Tibial artery (tissue), 4 donors: Measurements from ENCODE around the gene PAN2.
"Not testable (repeated sequence)": the region's sequence is repeated elsewhere in the genome, so short reads cannot be mapped to it uniquely, and the experiment has no call there.

ENCODE experiments used
- DNase-seq, 2 donors: peaks; one replicate each; pipeline ENCODE4 v3.0.0-alpha.2; 2019
- H3K27ac ChIP-seq, 2 donors: fragments of 200-600 bp; sonication (generic) in 1 of 2; 1 replicate in 1 of 2; 2 replicates in 1 of 2; pipeline ENCODE4 v1.5.1; 2018 to 2019; ENCODE audit warnings: mild to moderate bottlenecking in 1 of 2
- H3K27me3 ChIP-seq, 2 donors: fragments of 200-600 bp; sonication (generic) in 1 of 2; one replicate each; pipeline versions ENCODE4 v1.5.1 to v1.6.0; 2016 to 2019
- H3K36me3 ChIP-seq, 3 donors: fragments of 200-600 bp; sonication (generic) in 2 of 3; one replicate each; pipeline ENCODE4 v1.5.1; 2016 to 2019; ENCODE audit warnings: mild to moderate bottlenecking in 2 of 3
- H3K4me1 ChIP-seq, 4 donors: fragments of 200-600 bp; sonication (generic) in 2 of 4; 1 replicate in 3 of 4; 2 replicates in 1 of 4; pipeline ENCODE4 v1.5.1; 2016 to 2019
- H3K4me3 ChIP-seq, 2 donors: fragments of 200-600 bp; sonication (generic) in 1 of 2; 1 replicate in 1 of 2; 2 replicates in 1 of 2; pipeline ENCODE4 v1.5.1; 2018 to 2019; ENCODE audit warnings: mild to moderate bottlenecking in 2 of 2
- H3K9me3 ChIP-seq, 3 donors: fragments of 200-600 bp; sonication (generic) in 1 of 3; one replicate each; pipeline ENCODE4 v1.5.1; 2016 to 2019
- intact Hi-C: fragments of 100-400 bp; cut with DNase I; formaldehyde crosslinking; loops from one replicate; pipeline ENCODE4 v1.15.0; 2023; ENCODE audit warnings: low total_unique reads
- TF ChIP-seq, protein P1 (sequence below), 2 experiments: fragments of 200-600 bp in 1 of 2; fragments of 450-650 bp in 1 of 2; IDR thresholded peaks; one replicate each; pipeline ENCODE4 v1.5.1; 2017 to 2019; ENCODE audit warnings: antibody characterized with exemption in 2 of 2, mild to moderate bottlenecking in 1 of 2, moderate library complexity in 1 of 2

PAN2 gene

GRCh38 chr12:56274299-56274698 lies 59.5 kb downstream of the PAN2 start:
- Histone ChIP-seq H3K9me3 (no peaks in the 10 kb centered on the region), H3K27me3 (no peaks in the 10 kb centered on the region), H3K4me1 (peaks cover 0 to 18% (median 6%) of the 10 kb centered on the region in 4 donors), H3K36me3 (peaks cover 65 to 99% (median 68%) of the 10 kb centered on the region in 3 donors), H3K4me3 (no peak overlapping the region), H3K27ac (no peak overlapping the region)
- intact Hi-C loops, result no loop called here
- TF ChIP-seq, protein P1, sequence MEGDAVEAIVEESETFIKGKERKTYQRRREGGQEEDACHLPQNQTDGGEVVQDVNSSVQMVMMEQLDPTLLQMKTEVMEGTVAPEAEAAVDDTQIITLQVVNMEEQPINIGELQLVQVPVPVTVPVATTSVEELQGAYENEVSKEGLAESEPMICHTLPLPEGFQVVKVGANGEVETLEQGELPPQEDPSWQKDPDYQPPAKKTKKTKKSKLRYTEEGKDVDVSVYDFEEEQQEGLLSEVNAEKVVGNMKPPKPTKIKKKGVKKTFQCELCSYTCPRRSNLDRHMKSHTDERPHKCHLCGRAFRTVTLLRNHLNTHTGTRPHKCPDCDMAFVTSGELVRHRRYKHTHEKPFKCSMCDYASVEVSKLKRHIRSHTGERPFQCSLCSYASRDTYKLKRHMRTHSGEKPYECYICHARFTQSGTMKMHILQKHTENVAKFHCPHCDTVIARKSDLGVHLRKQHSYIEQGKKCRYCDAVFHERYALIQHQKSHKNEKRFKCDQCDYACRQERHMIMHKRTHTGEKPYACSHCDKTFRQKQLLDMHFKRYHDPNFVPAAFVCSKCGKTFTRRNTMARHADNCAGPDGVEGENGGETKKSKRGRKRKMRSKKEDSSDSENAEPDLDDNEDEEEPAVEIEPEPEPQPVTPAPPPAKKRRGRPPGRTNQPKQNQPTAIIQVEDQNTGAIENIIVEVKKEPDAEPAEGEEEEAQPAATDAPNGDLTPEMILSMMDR (IDR thresholded peaks at IDR 0.05), result no peak
- DNase-seq, result no peak

DNA sequence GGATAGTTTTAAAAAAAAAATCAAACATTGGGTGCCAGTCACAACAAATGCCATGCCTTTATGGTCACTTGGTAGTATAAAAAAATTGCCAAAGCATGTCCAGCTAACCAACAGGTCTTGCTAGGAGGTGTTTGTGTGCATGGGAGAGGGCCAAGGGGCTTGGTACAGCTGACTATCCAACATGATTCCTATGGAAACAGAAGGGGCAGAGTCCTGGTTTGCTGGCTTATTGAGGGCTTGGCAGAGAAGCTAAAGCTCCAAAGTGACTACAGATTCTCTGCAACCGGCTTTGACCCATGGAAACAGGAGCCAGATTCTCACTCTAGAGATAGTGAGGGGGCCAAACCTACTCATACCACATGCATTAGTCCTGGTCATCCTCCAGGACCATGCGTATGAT lies 61.3 kb downstream of the PAN2 start:
- Histone ChIP-seq H3K4me1 (peaks cover 0 to 24% (median 12%) of the 10 kb centered on the region in 4 donors), H3K27ac (peak overlapping the region in 1 of 2 donors; percentile 75), H3K36me3 (peaks cover 48 to 81% (median 55%) of the 10 kb centered on the region in 3 donors)
- DNase-seq, H3K4me3 ChIP-seq, intact Hi-C loops, H3K9me3 ChIP-seq, H3K27me3 ChIP-seq: not testable (repeated sequence)

DNA sequence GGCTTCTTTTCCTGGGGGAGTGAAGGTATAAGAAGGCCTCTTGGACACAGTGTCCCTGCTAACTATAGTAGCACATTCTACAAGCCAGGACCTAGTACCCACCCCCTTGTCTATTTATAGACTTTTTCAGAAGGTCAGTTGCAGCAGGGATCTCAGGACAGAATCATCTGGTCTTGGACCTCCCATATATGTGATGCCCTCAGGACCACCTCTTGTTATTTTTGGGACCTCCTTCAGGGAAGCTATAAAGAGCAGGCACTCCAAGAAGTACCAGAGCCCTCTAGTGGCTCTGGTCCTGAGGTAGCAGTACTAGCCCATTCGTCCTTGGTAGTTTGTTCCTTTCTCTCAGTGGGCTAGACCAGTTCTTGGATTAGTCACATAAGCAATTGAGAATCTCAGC lies 62.8 kb downstream of the PAN2 start:
- no peaks in the 10 kb centered on the region for H3K9me3 ChIP-seq

GRCh38 chr12:56267443-56268071 lies 66.2 kb downstream of the PAN2 start:
- peaks cover 3 to 32% (median 9%) of the 10 kb centered on the region in 3 donors for H3K36me3 ChIP-seq
- peak overlapping the region; percentile 83 to 92 for H3K27ac ChIP-seq
- no peaks in the 10 kb centered on the region for H3K9me3 ChIP-seq
- no peak for DNase-seq
- H3K4me3 ChIP-seq, result peak overlapping the region; percentile 59 to 73
- intact Hi-C loops, result no loop called here
- TF ChIP-seq, protein P1 (IDR thresholded peaks at IDR 0.05), result no peak
- H3K4me1 ChIP-seq, result peaks cover 0 to 34% (median 19%) of the 10 kb centered on the region in 4 donors
- no peaks in the 10 kb centered on the region for H3K27me3 ChIP-seq

More for the DNA sequence above, 62.8 kb downstream of the PAN2 start:
- DNase-seq, result no peak
- peaks cover 0 to 31% (median 17%) of the 10 kb centered on the region in 4 donors for H3K4me1 ChIP-seq
- intact Hi-C loops, result no loop called here
- peaks cover 36 to 66% (median 43%) of the 10 kb centered on the region in 3 donors for H3K36me3 ChIP-seq
- H3K27ac ChIP-seq, result peak overlapping the region; percentile 61 to 75
- H3K27me3 ChIP-seq, result no peaks in the 10 kb centered on the region
- H3K4me3 ChIP-seq, result no peak overlapping the region
- TF ChIP-seq, protein P1 (IDR thresholded peaks at IDR 0.05), result peak; percentile 35 to 39

DNA sequence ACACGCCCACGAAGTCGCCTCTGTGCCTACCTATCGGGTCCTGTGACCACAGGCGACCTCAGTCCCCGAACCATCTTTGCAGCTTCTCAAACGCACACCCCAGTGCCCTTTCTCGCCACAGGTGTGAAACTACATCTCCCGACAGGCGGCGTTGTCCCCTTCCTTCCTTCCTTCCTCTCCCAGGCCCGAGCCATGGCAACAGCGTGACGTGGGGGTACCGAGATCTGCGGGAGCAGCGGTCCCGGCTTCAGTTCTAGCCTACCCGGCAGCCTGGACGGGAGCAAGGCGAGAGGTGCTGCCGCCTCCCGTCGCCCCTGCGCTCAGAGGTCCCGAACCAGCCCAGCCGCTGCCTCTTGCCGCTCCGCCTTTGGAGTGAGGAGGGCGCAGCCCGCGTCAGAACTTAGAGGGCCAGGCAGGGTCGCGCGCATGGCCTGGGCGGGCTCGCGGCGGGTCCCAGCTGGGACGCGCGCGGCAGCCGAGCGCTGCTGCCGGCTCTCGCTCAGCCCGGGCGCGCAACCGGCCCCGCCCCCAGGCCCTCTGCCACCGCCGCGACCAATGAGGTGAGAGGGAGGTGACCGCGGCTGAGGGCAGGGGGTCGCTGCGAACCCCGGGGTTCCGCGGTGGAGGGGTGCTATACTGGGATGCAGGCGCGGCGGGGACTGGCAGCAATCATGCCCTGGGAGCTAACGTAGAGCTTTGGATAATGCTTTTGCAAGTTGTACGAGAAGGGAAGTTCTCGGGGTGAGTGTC lies 66.9 kb downstream of the PAN2 start, which contains the start of gene COQ10A:
Gene COQ10A (plus strand): TSS at position 250 of the 750 bp plus-strand sequence. CDS start 177 bp downstream, at position 427.
- peaks cover 0 to 34% (median 18%) of the 10 kb centered on the region in 4 donors for H3K4me1 ChIP-seq

More for the DNA sequence above, 66.9 kb downstream of the PAN2 start, which contains the start of gene COQ10A:
- H3K4me3 ChIP-seq, result peak within 1 kb of the TSS; percentile 59 to 73
- H3K9me3 ChIP-seq, result no peaks in the 10 kb centered on the region
- no peaks in the 10 kb centered on the region for H3K27me3 ChIP-seq
- TF ChIP-seq, protein P1 (IDR thresholded peaks at IDR 0.05), result peak; percentile 63 to 65
- peak within 1 kb of the TSS; percentile 83 to 92 for H3K27ac ChIP-seq
- intact Hi-C loops, result no loop called here
- H3K36me3 ChIP-seq, result peaks cover 0 to 25% (median 3%) of the 10 kb centered on the region in 3 donors
- DNase-seq, result peak; percentile 93 to 94
